H1 (cell line): ENCODE data around the gene ZNF57. TPM values are rescaled to one million over a fixed set of nuclear protein-coding genes. Genes with fewer than 3 reads are reported as not detected.

Experiments
- BRCA1 ChIP-seq: IDR thresholded peaks from 2 replicates; pipeline ENCODE4 v1.6.1; 2012; ENCODE audit warnings: low read depth, low read length, improper control_type of control experiment
- CBX8 ChIP-seq: fragments of 300-800, 300-1000 bp; sonication (generic); IDR thresholded peaks from 2 replicates; pipeline ENCODE4 v1.7.1; 2016; ENCODE audit warnings: low read depth, low read length, borderline replicate concordance
- CTCF ChIP-seq, 3 experiments: IDR thresholded peaks; 1 replicate in 2 of 3; 2 replicates in 1 of 3; pipeline versions ENCODE4 v1.5.1 to v1.6.1; 2011; ENCODE audit warnings: low read length in 3 of 3, mild to moderate bottlenecking in 3 of 3, inconsistent platforms in 2 of 3, low read depth in 1 of 3, moderate library complexity in 1 of 3; ENCODE audit not compliant: insufficient read depth in 1 of 3; ENCODE audit errors: control extremely low read depth in 1 of 3
- GTF2F1 ChIP-seq: IDR thresholded peaks from 2 replicates; pipeline ENCODE4 v1.6.1; 2012; ENCODE audit warnings: low read depth, low read length, improper control_type of control experiment, borderline replicate concordance
- RNF2 ChIP-seq: fragments of 200-900, 300-1000 bp; sonication (generic); IDR thresholded peaks from 2 replicates; pipeline ENCODE4 v1.7.1; 2016; ENCODE audit warnings: borderline replicate concordance, low read depth, mild to moderate bottlenecking, antibody characterized with exemption, low read length; ENCODE audit not compliant: poor library complexity, severe bottlenecking; ENCODE audit errors: missing control alignments
- SIN3A ChIP-seq, 2 experiments: IDR thresholded peaks in 1 of 2; conservative IDR thresholded peaks in 1 of 2; 2 replicates each; pipeline ENCODE4 v1.6.1; 2011 to 2012; ENCODE audit warnings: low read length in 2 of 2, improper control_type of control experiment in 1 of 2, low read depth in 1 of 2, mild to moderate bottlenecking in 1 of 2
- SP4 ChIP-seq: IDR thresholded peaks from 2 replicates; pipeline ENCODE4 v1.6.1; 2012; ENCODE audit warnings: low read length, inconsistent platforms
- polyA plus RNA-seq, 7 experiments: library from polyadenylated mRNA; depleted of rRNA in 3 of 7; stranded (reverse) in 5 of 7; unstranded in 2 of 7; fragments of >200 nt in 5 of 7; fragments of 200-250 nt in 2 of 7; gene quantifications; 1 replicate in 5 of 7; 2 replicates in 1 of 7; 4 replicates in 1 of 7; pipeline versions ENCODE4 v1.2.1 to v1.2.3, GENCODE V29; 2011 to 2013; ENCODE audit warnings: missing spikeins in 2 of 7, mixed read lengths in 2 of 7
- total RNA-seq: library from RNA; stranded (reverse); fragmentation: NEBNext Ultra II Directional; extraction: Animal tissue kit (Norgen Biotek cat#: 25700); gene quantifications from 2 replicates; pipeline ENCODE4 v1.2.1, GENCODE V29; 2021
- TF ChIP-seq, protein P1 (sequence below): fragments of 300-600 bp; sonication (generic); IDR thresholded peaks from 2 replicates; pipeline ENCODE4 v1.7.1; 2012; ENCODE audit warnings: low read length, moderate library complexity, mild to moderate bottlenecking, inconsistent platforms; ENCODE audit not compliant: insufficient replicate concordance

The ZNF57 gene
- total and polyA plus RNA-seq, 2 of the 8 experiments (the other 6 are each of a cell fraction or from before 2014, with no cell fraction given), result 4.9 to 8.9 TPM

- TF ChIP-seq, protein P1, sequence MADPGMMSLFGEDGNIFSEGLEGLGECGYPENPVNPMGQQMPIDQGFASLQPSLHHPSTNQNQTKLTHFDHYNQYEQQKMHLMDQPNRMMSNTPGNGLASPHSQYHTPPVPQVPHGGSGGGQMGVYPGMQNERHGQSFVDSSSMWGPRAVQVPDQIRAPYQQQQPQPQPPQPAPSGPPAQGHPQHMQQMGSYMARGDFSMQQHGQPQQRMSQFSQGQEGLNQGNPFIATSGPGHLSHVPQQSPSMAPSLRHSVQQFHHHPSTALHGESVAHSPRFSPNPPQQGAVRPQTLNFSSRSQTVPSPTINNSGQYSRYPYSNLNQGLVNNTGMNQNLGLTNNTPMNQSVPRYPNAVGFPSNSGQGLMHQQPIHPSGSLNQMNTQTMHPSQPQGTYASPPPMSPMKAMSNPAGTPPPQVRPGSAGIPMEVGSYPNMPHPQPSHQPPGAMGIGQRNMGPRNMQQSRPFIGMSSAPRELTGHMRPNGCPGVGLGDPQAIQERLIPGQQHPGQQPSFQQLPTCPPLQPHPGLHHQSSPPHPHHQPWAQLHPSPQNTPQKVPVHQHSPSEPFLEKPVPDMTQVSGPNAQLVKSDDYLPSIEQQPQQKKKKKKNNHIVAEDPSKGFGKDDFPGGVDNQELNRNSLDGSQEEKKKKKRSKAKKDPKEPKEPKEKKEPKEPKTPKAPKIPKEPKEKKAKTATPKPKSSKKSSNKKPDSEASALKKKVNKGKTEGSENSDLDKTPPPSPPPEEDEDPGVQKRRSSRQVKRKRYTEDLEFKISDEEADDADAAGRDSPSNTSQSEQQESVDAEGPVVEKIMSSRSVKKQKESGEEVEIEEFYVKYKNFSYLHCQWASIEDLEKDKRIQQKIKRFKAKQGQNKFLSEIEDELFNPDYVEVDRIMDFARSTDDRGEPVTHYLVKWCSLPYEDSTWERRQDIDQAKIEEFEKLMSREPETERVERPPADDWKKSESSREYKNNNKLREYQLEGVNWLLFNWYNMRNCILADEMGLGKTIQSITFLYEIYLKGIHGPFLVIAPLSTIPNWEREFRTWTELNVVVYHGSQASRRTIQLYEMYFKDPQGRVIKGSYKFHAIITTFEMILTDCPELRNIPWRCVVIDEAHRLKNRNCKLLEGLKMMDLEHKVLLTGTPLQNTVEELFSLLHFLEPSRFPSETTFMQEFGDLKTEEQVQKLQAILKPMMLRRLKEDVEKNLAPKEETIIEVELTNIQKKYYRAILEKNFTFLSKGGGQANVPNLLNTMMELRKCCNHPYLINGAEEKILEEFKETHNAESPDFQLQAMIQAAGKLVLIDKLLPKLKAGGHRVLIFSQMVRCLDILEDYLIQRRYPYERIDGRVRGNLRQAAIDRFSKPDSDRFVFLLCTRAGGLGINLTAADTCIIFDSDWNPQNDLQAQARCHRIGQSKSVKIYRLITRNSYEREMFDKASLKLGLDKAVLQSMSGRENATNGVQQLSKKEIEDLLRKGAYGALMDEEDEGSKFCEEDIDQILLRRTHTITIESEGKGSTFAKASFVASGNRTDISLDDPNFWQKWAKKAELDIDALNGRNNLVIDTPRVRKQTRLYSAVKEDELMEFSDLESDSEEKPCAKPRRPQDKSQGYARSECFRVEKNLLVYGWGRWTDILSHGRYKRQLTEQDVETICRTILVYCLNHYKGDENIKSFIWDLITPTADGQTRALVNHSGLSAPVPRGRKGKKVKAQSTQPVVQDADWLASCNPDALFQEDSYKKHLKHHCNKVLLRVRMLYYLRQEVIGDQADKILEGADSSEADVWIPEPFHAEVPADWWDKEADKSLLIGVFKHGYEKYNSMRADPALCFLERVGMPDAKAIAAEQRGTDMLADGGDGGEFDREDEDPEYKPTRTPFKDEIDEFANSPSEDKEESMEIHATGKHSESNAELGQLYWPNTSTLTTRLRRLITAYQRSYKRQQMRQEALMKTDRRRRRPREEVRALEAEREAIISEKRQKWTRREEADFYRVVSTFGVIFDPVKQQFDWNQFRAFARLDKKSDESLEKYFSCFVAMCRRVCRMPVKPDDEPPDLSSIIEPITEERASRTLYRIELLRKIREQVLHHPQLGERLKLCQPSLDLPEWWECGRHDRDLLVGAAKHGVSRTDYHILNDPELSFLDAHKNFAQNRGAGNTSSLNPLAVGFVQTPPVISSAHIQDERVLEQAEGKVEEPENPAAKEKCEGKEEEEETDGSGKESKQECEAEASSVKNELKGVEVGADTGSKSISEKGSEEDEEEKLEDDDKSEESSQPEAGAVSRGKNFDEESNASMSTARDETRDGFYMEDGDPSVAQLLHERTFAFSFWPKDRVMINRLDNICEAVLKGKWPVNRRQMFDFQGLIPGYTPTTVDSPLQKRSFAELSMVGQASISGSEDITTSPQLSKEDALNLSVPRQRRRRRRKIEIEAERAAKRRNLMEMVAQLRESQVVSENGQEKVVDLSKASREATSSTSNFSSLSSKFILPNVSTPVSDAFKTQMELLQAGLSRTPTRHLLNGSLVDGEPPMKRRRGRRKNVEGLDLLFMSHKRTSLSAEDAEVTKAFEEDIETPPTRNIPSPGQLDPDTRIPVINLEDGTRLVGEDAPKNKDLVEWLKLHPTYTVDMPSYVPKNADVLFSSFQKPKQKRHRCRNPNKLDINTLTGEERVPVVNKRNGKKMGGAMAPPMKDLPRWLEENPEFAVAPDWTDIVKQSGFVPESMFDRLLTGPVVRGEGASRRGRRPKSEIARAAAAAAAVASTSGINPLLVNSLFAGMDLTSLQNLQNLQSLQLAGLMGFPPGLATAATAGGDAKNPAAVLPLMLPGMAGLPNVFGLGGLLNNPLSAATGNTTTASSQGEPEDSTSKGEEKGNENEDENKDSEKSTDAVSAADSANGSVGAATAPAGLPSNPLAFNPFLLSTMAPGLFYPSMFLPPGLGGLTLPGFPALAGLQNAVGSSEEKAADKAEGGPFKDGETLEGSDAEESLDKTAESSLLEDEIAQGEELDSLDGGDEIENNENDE, result no peak
- TF ChIP-seq RNF2 (no peak), CBX8 (no peak), SP4 (no peak), CTCF (IDR thresholded peaks at IDR 0.05; ENCODE audit: control extremely low read depth in 1 of 3, insufficient read depth in 1 of 3, low read depth in 1 of 3, low read length in 3 of 3) (no peak), SIN3A (conservative IDR thresholded peaks at IDR 0.05 in 1 of 2, IDR thresholded peaks at IDR 0.05 in 1 of 2; ENCODE audit: low read depth in 1 of 2, low read length in 2 of 2) (no peak), GTF2F1 (no peak), BRCA1 (no peak)
Observed at GRCh38 chr19:2885736-2886135, 15.0 kb upstream of the ZNF57 start (continued).
